HepG2 (cell line): ENCODE measurements around the gene NEK3. TPM values are rescaled to one million over a fixed set of nuclear protein-coding genes. Genes with fewer than 3 reads are reported as not detected.

Source experiments
- ATF3 ChIP-seq: sonication (generic); formaldehyde crosslinking; IDR thresholded peaks from 2 replicates; pipeline ENCODE4 v1.4.0; 2020; ENCODE audit warnings: missing genetic modification reagents
- GABPB1 ChIP-seq: IDR thresholded peaks from 2 replicates; pipeline ENCODE4 v1.6.1; 2016; ENCODE audit warnings: mild to moderate bottlenecking, missing genetic modification reagents, moderate library complexity, missing compliant biosample characterization
- IRF9 ChIP-seq: sonication (generic); formaldehyde crosslinking; IDR thresholded peaks from 2 replicates; pipeline ENCODE4 v1.8.0; 2022; ENCODE audit warnings: missing genetic modification reagents, mild to moderate bottlenecking, borderline replicate concordance
- PATZ1 ChIP-seq: sonication (generic); formaldehyde crosslinking; IDR thresholded peaks from 2 replicates; pipeline ENCODE4 v1.4.0; 2020; ENCODE audit warnings: missing genetic modification reagents
- POGZ ChIP-seq: sonication (generic); formaldehyde crosslinking; IDR thresholded peaks from 2 replicates; pipeline ENCODE4 v1.4.0; 2020; ENCODE audit warnings: mild to moderate bottlenecking, missing genetic modification reagents
- ZFP36 ChIP-seq: fragments of 150-350 bp; IDR thresholded peaks from 2 replicates; pipeline ENCODE4 v1.6.1; 2018; ENCODE audit warnings: borderline replicate concordance, low read length, low read depth; ENCODE audit not compliant: partially characterized antibody
- ZFX ChIP-seq: sonication (generic); formaldehyde crosslinking; IDR thresholded peaks from 2 replicates; pipeline ENCODE4 v1.4.0; 2020; ENCODE audit warnings: mild to moderate bottlenecking, low read depth, missing genetic modification reagents, moderate library complexity
- ZNF160 ChIP-seq: sonication (generic); formaldehyde crosslinking; IDR thresholded peaks from 2 replicates; pipeline ENCODE4 v1.8.0; 2022; ENCODE audit warnings: mild to moderate bottlenecking, inconsistent platforms, missing genetic modification reagents
- ZNF343 ChIP-seq: sonication (generic); formaldehyde crosslinking; IDR thresholded peaks from 2 replicates; pipeline ENCODE4 v1.4.0; 2020; ENCODE audit warnings: mild to moderate bottlenecking, missing genetic modification reagents
- ZNF556 ChIP-seq: sonication (generic); formaldehyde crosslinking; IDR thresholded peaks from 2 replicates; pipeline ENCODE4 v1.4.0; 2020; ENCODE audit warnings: mild to moderate bottlenecking, missing genetic modification reagents, borderline replicate concordance
- ZNF619 ChIP-seq: sonication (generic); formaldehyde crosslinking; IDR thresholded peaks from 2 replicates; pipeline ENCODE4 v1.4.0; 2020; ENCODE audit warnings: mild to moderate bottlenecking, missing genetic modification reagents
- ZNF710 ChIP-seq: sonication (generic); formaldehyde crosslinking; IDR thresholded peaks from 2 replicates; pipeline ENCODE4 v1.5.0; 2020; ENCODE audit warnings: mild to moderate bottlenecking, missing genetic modification reagents, borderline replicate concordance
- ZNF784 ChIP-seq: sonication (generic); formaldehyde crosslinking; IDR thresholded peaks from 2 replicates; pipeline ENCODE4 v1.5.1; 2020; ENCODE audit warnings: missing genetic modification reagents, mild to moderate bottlenecking, borderline replicate concordance
- ZNF800 ChIP-seq: sonication (generic); formaldehyde crosslinking; IDR thresholded peaks from 2 replicates; pipeline ENCODE4 v1.4.0; 2020; ENCODE audit warnings: missing genetic modification reagents
- ZSCAN30 ChIP-seq: sonication (generic); formaldehyde crosslinking; IDR thresholded peaks from 2 replicates; pipeline ENCODE4 v1.5.0; 2020; ENCODE audit warnings: mild to moderate bottlenecking, missing genetic modification reagents
- polyA plus RNA-seq, 8 experiments: library from polyadenylated mRNA; depleted of rRNA in 3 of 8; stranded (reverse) in 7 of 8; unstranded in 1 of 8; fragments of >200 nt; fragmentation: Illumina TruSeq in 4 of 8; extraction: Trizol in 4 of 8; gene quantifications; 2 replicates each; pipeline versions ENCODE4 v1.2.1 to v1.2.3, GENCODE V29; 2011 to 2016; ENCODE audit warnings: low read depth in 4 of 8, missing spikeins in 1 of 8, mixed read lengths in 1 of 8; ENCODE audit not compliant: insufficient read depth in 1 of 8
- total RNA-seq, 5 experiments: library from RNA; depleted of rRNA; stranded (reverse); fragments of >200 nt; fragmentation: Illumina TruSeq; extraction: Trizol; gene quantifications; 2 replicates each; pipeline ENCODE4 v1.2.3, GENCODE V29; 2016; ENCODE audit warnings: low read depth in 1 of 5

Gene NEK3
- total and polyA plus RNA-seq, 2 of the 13 experiments (the other 11 are each of a cell fraction or from before 2014, with no cell fraction given): 36.7 to 68.2 TPM

GRCh38 chr13:52128714-52129700 is 30.4 kb downstream of the NEK3 start, which contains the start of gene NEK5 (continued):
- TF ChIP-seq ZFX (0 out of 2 replicates have a peak, but pooled peaks have one; percentile 41), ZFP36 (no peak), ZSCAN30 (no peak), PATZ1 (CRISPR knock-in tag) (peak; percentile 81), ZNF160 (CRISPR knock-in tag) (peak; percentile 41; the same call in 1 of the 2 replicates), GABPB1 (CRISPR knock-in tag) (peak; percentile 80), ZNF800 (CRISPR knock-in tag) (peak; percentile 56; the same call in 1 of the 2 replicates), ZNF619 (CRISPR knock-in tag) (peak; percentile 56; the same call in 1 of the 2 replicates), ZNF343 (0 out of 2 replicates have a peak, but pooled peaks have one; percentile 12), ZNF784 (no peak), ATF3 (0 out of 2 replicates have a peak, but pooled peaks have one; percentile 28), ZNF556 (CRISPR knock-in tag) (0 out of 2 replicates have a peak, but pooled peaks have one; percentile 54), ZNF710 (peak; percentile 70; the same call in 1 of the 2 replicates), POGZ (peak; percentile 63; the same call in 1 of the 2 replicates), IRF9 (CRISPR knock-in tag) (peak; percentile 49; the same call in 1 of the 2 replicates)
